ENCODE measurements around the gene NPFFR1.

Gene NPFFR1

DNA sequence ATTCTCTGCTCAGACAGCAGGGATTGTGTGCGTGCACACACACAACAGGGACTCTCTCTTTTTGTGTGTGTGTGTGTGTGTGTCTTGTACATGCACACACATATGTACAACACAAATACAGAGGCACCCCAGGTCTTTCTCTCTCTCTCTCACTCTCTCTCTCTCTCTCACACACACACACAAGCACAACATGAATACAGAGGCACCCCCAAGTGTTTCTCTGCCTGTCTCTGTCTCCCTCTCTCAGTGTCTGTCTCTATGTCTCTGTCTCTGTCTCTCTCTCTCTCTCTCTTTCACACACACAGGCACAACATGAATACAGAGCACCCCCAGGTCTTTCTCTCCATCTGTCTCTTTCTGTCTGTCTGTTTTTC, 746 bp downstream of the NPFFR1 start:
- Histone ChIP-seq H3K9ac (ENCODE audit: low read length) (no peak overlapping the region), H2BK120ac (ENCODE audit: low read depth, low read length) (no peak overlapping the region), H3K4me1 (ENCODE audit: control insufficient read depth, insufficient read depth, low read depth, low read length) (peaks cover 7% of the 10 kb centered on the region), H2AFZ (ENCODE audit: low read depth, low read length) (no peak overlapping the region), H2AK5ac (ENCODE audit: low read length, severe bottlenecking) (no peak overlapping the region), H4K91ac (ENCODE audit: low read length) (no peak overlapping the region), H3K23ac (ENCODE audit: low read length in 2 of 2) (no peak overlapping the region), H3K4me2 (ENCODE audit: low read length, poor library complexity, severe bottlenecking) (no peak overlapping the region), H2BK5ac (ENCODE audit: low read depth, low read length, poor library complexity, severe bottlenecking) (no peak overlapping the region), H3K14ac (ENCODE audit: low read length in 2 of 2) (no peak overlapping the region), H3K4me3 (ENCODE audit: insufficient read depth in 1 of 2, low read depth in 1 of 2, low read length in 2 of 2) (no peak overlapping the region), H3K36me3 (ENCODE audit: control insufficient read depth in 1 of 2, insufficient read depth in 2 of 2, low read depth in 1 of 2, low read length in 2 of 2) (no peaks in the 10 kb centered on the region), H2BK12ac (ENCODE audit: low read length in 2 of 2) (no peak overlapping the region), H3K9me3 (ENCODE audit: control insufficient read depth, low read length) (peaks cover 7% of the 10 kb centered on the region), H3K27me3 (ENCODE audit: control insufficient read depth in 1 of 2, insufficient read depth in 1 of 2, low read length in 2 of 2) (peaks cover 54 to 92% of the 10 kb centered on the region in 2 experiments), H3K27ac (ENCODE audit: low read length, poor library complexity, severe bottlenecking) (no peak overlapping the region), H2BK15ac (ENCODE audit: low read depth, poor library complexity, severe bottlenecking) (no peak overlapping the region), H3K4ac (ENCODE audit: low read depth in 1 of 2, low read length in 2 of 2) (no peak overlapping the region), H3K79me1 (replicated peaks; ENCODE audit: low read length, poor library complexity, severe bottlenecking) (no peaks in the 10 kb centered on the region), H3K18ac (ENCODE audit: low read depth in 1 of 2, low read length in 2 of 2) (no peak overlapping the region), H4K8ac (ENCODE audit: low read length) (no peak overlapping the region)
- no peak for DNase-seq
- WGBS, result no CpG with 5 or more reads among the region's 1 CpG

DNA sequence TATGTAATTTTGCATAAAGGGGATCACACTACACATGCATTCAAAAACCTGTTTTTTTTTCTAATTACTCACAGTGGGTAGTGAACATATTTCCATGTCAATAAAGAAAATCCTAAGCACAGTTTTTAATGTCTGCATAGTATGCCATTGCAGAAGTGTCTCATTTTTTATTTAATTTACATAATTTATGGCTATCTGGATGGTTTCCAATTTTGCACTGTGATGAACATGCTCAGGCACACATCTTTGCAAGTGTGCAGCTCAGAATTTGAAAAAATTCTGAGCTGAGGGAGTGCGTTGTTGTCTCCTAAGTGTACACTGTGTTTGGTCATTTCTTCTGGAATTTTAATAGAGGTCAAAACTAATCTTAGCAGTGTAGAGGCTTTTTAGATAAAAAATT, 2.2 kb downstream of the NPFFR1 start:
- H3K27ac ChIP-seq (ENCODE audit: low read length, poor library complexity, severe bottlenecking), result no peak overlapping the region
- H3K79me1 ChIP-seq (replicated peaks; ENCODE audit: low read length, poor library complexity, severe bottlenecking), result no peaks in the 10 kb centered on the region
- no peak overlapping the region for H3K14ac ChIP-seq (ENCODE audit: low read length in 2 of 2)
- H2BK5ac ChIP-seq (ENCODE audit: low read depth, low read length, poor library complexity, severe bottlenecking), result no peak overlapping the region
- H3K18ac ChIP-seq (ENCODE audit: low read depth in 1 of 2, low read length in 2 of 2), result no peak overlapping the region
- no peak overlapping the region for H2AK5ac ChIP-seq (ENCODE audit: low read length, severe bottlenecking)
- DNase-seq, result no peak
- no peak overlapping the region for H3K9ac ChIP-seq (ENCODE audit: low read length)
- peaks cover 7% of the 10 kb centered on the region for H3K9me3 ChIP-seq (ENCODE audit: control insufficient read depth, low read length)
- H3K27me3 ChIP-seq (ENCODE audit: control insufficient read depth in 1 of 2, insufficient read depth in 1 of 2, low read length in 2 of 2), result peaks cover 49 to 92% of the 10 kb centered on the region in 2 experiments
- WGBS, result 100% methylated on average over 1 of the region's 1 CpG
- no peak overlapping the region for H3K4ac ChIP-seq (ENCODE audit: low read depth in 1 of 2, low read length in 2 of 2)
- no peak overlapping the region for H3K4me3 ChIP-seq (ENCODE audit: insufficient read depth in 1 of 2, low read depth in 1 of 2, low read length in 2 of 2)
- H4K8ac ChIP-seq (ENCODE audit: low read length), result no peak overlapping the region
- no peak overlapping the region for H3K4me2 ChIP-seq (ENCODE audit: low read length, poor library complexity, severe bottlenecking)
- H3K4me1 ChIP-seq (ENCODE audit: control insufficient read depth, insufficient read depth, low read depth, low read length), result peaks cover 7% of the 10 kb centered on the region
- H2BK12ac ChIP-seq (ENCODE audit: low read length in 2 of 2), result no peak overlapping the region
- no peak overlapping the region for H3K23ac ChIP-seq (ENCODE audit: low read length in 2 of 2)
- no peak overlapping the region for H2AFZ ChIP-seq (ENCODE audit: low read depth, low read length)
- H4K91ac ChIP-seq (ENCODE audit: low read length), result no peak overlapping the region
- H2BK120ac ChIP-seq (ENCODE audit: low read depth, low read length), result no peak overlapping the region
- H2BK15ac ChIP-seq (ENCODE audit: low read depth, poor library complexity, severe bottlenecking), result no peak overlapping the region
- H3K36me3 ChIP-seq (ENCODE audit: control insufficient read depth in 1 of 2, insufficient read depth in 2 of 2, low read depth in 1 of 2, low read length in 2 of 2), result no peaks in the 10 kb centered on the region

DNA sequence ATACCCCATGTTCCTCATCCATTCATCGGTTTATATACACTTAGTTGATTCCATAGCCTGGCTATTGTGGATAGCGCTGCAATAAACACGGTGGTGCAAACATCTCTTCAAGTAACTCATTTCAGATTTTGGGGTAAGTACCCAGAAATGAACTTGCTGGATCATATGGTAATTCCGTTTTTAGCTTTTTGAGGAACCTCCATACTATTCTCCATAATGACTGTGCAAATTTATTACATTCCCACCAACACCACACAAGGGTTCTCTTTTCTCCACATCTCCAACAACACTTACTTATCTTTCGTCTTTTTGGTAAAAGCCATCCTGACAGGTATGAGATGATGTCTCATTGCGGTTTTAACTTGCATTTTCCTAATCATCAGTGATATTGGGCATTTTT, 3.7 kb downstream of the NPFFR1 start:
- peaks cover 7% of the 10 kb centered on the region for H3K4me1 ChIP-seq (ENCODE audit: control insufficient read depth, insufficient read depth, low read depth, low read length)

DNA sequence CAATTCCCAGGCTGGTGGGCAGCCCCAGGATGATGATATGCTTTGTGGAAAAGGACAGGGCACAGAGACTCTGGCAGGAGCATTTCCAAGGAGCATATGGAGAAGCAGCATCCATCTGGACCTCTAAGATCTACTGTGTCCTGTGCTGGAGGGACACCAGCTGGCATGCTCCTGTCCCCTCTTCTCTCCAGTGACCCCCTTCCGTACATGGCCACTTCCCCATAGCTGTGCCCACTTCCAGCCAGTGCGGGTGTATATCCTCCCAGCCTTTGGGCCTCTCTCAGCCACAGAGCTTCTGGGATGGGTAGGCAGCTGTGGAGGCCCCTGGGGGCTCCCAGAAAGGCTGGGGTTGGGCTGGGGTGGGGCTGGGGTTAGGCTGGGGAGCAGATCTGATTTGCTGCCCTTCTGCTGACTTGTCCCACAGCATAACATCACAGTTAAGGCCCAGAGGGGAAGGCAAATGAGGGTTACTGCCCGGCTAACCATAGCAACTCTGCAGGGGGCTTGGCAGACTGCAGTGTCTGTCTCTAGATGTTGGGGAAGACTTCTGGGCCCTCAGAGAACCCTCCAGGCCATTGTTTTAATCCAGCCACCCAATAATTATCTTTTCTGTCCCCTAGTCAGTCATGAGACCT, 6.3 kb downstream of the NPFFR1 start:
- Histone ChIP-seq H2BK12ac (ENCODE audit: low read length in 2 of 2) (no peak overlapping the region), H3K4me1 (ENCODE audit: control insufficient read depth, insufficient read depth, low read depth, low read length) (no peaks in the 10 kb centered on the region), H3K9ac (ENCODE audit: low read length) (no peak overlapping the region), H2BK5ac (ENCODE audit: low read depth, low read length, poor library complexity, severe bottlenecking) (no peak overlapping the region), H3K9me3 (ENCODE audit: control insufficient read depth, low read length) (peaks cover 10% of the 10 kb centered on the region), H2AK5ac (ENCODE audit: low read length, severe bottlenecking) (no peak overlapping the region), H3K23ac (ENCODE audit: low read length in 2 of 2) (no peak overlapping the region), H3K4me3 (ENCODE audit: insufficient read depth in 1 of 2, low read depth in 1 of 2, low read length in 2 of 2) (no peak overlapping the region), H3K36me3 (ENCODE audit: control insufficient read depth in 1 of 2, insufficient read depth in 2 of 2, low read depth in 1 of 2, low read length in 2 of 2) (no peaks in the 10 kb centered on the region), H2BK120ac (ENCODE audit: low read depth, low read length) (no peak overlapping the region), H3K27ac (ENCODE audit: low read length, poor library complexity, severe bottlenecking) (no peak overlapping the region), H3K27me3 (ENCODE audit: control insufficient read depth in 1 of 2, insufficient read depth in 1 of 2, low read length in 2 of 2) (peaks cover 14 to 74% of the 10 kb centered on the region in 2 experiments), H3K4ac (ENCODE audit: low read depth in 1 of 2, low read length in 2 of 2) (no peak overlapping the region), H2BK15ac (ENCODE audit: low read depth, poor library complexity, severe bottlenecking) (peak overlapping the region; percentile 37), H2AFZ (ENCODE audit: low read depth, low read length) (no peak overlapping the region), H3K14ac (ENCODE audit: low read length in 2 of 2) (no peak overlapping the region), H3K4me2 (ENCODE audit: low read length, poor library complexity, severe bottlenecking) (no peak overlapping the region), H3K18ac (ENCODE audit: low read depth in 1 of 2, low read length in 2 of 2) (no peak overlapping the region), H4K8ac (ENCODE audit: low read length) (no peak overlapping the region), H4K91ac (ENCODE audit: low read length) (no peak overlapping the region), H3K79me1 (replicated peaks; ENCODE audit: low read length, poor library complexity, severe bottlenecking) (no peaks in the 10 kb centered on the region)
- WGBS, result 92% methylated on average over 2 of the region's 3 CpGs
- DNase-seq, result no peak

More for the DNA sequence above, 3.7 kb downstream of the NPFFR1 start:
- Histone ChIP-seq H2BK12ac (ENCODE audit: low read length in 2 of 2) (no peak overlapping the region), H3K4me2 (ENCODE audit: low read length, poor library complexity, severe bottlenecking) (no peak overlapping the region), H2AFZ (ENCODE audit: low read depth, low read length) (no peak overlapping the region), H3K79me1 (replicated peaks; ENCODE audit: low read length, poor library complexity, severe bottlenecking) (no peaks in the 10 kb centered on the region), H3K9ac (ENCODE audit: low read length) (no peak overlapping the region), H3K4me3 (ENCODE audit: insufficient read depth in 1 of 2, low read depth in 1 of 2, low read length in 2 of 2) (no peak overlapping the region), H2BK5ac (ENCODE audit: low read depth, low read length, poor library complexity, severe bottlenecking) (no peak overlapping the region), H3K14ac (ENCODE audit: low read length in 2 of 2) (no peak overlapping the region), H3K36me3 (ENCODE audit: control insufficient read depth in 1 of 2, insufficient read depth in 2 of 2, low read depth in 1 of 2, low read length in 2 of 2) (no peaks in the 10 kb centered on the region), H2AK5ac (ENCODE audit: low read length, severe bottlenecking) (no peak overlapping the region), H3K9me3 (ENCODE audit: control insufficient read depth, low read length) (peaks cover 17% of the 10 kb centered on the region), H2BK15ac (ENCODE audit: low read depth, poor library complexity, severe bottlenecking) (no peak overlapping the region), H4K91ac (ENCODE audit: low read length) (no peak overlapping the region), H3K23ac (ENCODE audit: low read length in 2 of 2) (no peak overlapping the region), H4K8ac (ENCODE audit: low read length) (no peak overlapping the region), H3K27me3 (ENCODE audit: control insufficient read depth in 1 of 2, insufficient read depth in 1 of 2, low read length in 2 of 2) (peaks cover 38 to 90% of the 10 kb centered on the region in 2 experiments), H2BK120ac (ENCODE audit: low read depth, low read length) (no peak overlapping the region), H3K18ac (ENCODE audit: low read depth in 1 of 2, low read length in 2 of 2) (no peak overlapping the region), H3K4ac (ENCODE audit: low read depth in 1 of 2, low read length in 2 of 2) (no peak overlapping the region), H3K27ac (ENCODE audit: low read length, poor library complexity, severe bottlenecking) (no peak overlapping the region)
- 84% methylated on average over 6 of the region's 6 CpGs for WGBS
- no peak for DNase-seq
